GM23248 (cell line): Measurements from ENCODE around the gene PRKCA. TPM values are rescaled to one million over a fixed set of nuclear protein-coding genes. Genes with fewer than 3 reads are reported as not detected.

Experiments
- DNase-seq: peaks from one replicate; pipeline ENCODE4 v3.0.0-alpha.2; 2015
- H2AFZ ChIP-seq: fragments of 200-600 bp; sonication (generic); 2 replicates; pipeline ENCODE4 v1.6.1; 2016; ENCODE audit warnings: antibody characterized with exemption
- H3F3A ChIP-seq: fragments of 200-600 bp; sonication (generic); 2 replicates; pipeline ENCODE4 v1.6.1; 2016; ENCODE audit warnings: mild to moderate bottlenecking, antibody characterized with exemption, mixed run types; ENCODE audit not compliant: insufficient read depth
- H3K27ac ChIP-seq: fragments of 200-600 bp; sonication (generic); 2 replicates; pipeline ENCODE4 v1.5.1; 2016; ENCODE audit warnings: mild to moderate bottlenecking
- H3K27me3 ChIP-seq: fragments of 200-600 bp; sonication (generic); replicated peaks from 2 replicates; pipeline ENCODE4 v1.6.1; 2016; ENCODE audit warnings: mild to moderate bottlenecking; ENCODE audit not compliant: insufficient read depth
- H3K36me3 ChIP-seq: fragments of 200-600 bp; sonication (generic); 2 replicates; pipeline ENCODE4 v1.6.1; 2016; ENCODE audit warnings: low read depth, mild to moderate bottlenecking
- H3K4me1 ChIP-seq: fragments of 200-600 bp; sonication (generic); 2 replicates; pipeline ENCODE4 v1.6.1; 2016; ENCODE audit warnings: mild to moderate bottlenecking; ENCODE audit not compliant: insufficient read depth
- H3K4me2 ChIP-seq: fragments of 200-600 bp; sonication (generic); one replicate; pipeline ENCODE4 v1.6.1; 2016; ENCODE audit warnings: mild to moderate bottlenecking; ENCODE audit not compliant: unreplicated experiment
- H3K4me3 ChIP-seq: fragments of 200-600 bp; sonication (generic); 2 replicates; pipeline ENCODE4 v1.5.1; 2016; ENCODE audit warnings: mild to moderate bottlenecking
- H3K79me2 ChIP-seq: fragments of 200-600 bp; sonication (generic); 2 replicates; pipeline ENCODE4 v1.6.1; 2016; ENCODE audit warnings: mild to moderate bottlenecking; ENCODE audit not compliant: insufficient read depth
- H3K9ac ChIP-seq: fragments of 200-600 bp; sonication (generic); 2 replicates; pipeline ENCODE4 v1.6.1; 2016; ENCODE audit warnings: mild to moderate bottlenecking
- H3K9me2 ChIP-seq: fragments of 200-600 bp; sonication (generic); 2 replicates; pipeline ENCODE4 v1.6.1; 2016; ENCODE audit warnings: mixed run types, mild to moderate bottlenecking, moderate library complexity; ENCODE audit not compliant: insufficient read depth
- H3K9me3 ChIP-seq: fragments of 200-600 bp; sonication (generic); one replicate; pipeline ENCODE4 v1.6.1; 2017; ENCODE audit warnings: low read depth
- H4K20me1 ChIP-seq: fragments of 200-600 bp; sonication (generic); 2 replicates; pipeline ENCODE4 v1.6.0; 2016; ENCODE audit not compliant: insufficient read depth
- EZH2 ChIP-seq: fragments of 200-600 bp; sonication (generic); IDR thresholded peaks from 2 replicates; pipeline ENCODE4 v1.6.1; 2018; ENCODE audit warnings: antibody characterized with exemption, mild to moderate bottlenecking; ENCODE audit not compliant: insufficient read depth, poor library complexity, severe bottlenecking
- EZH2phosphoT487 ChIP-seq: fragments of 200-600 bp; sonication (generic); IDR thresholded peaks from 2 replicates; pipeline ENCODE4 v1.6.1; 2018; ENCODE audit warnings: antibody characterized with exemption, moderate library complexity, mild to moderate bottlenecking, low read depth; ENCODE audit not compliant: insufficient read depth
- WGBS, 2 experiments: methylation state at CpG; one replicate each; pipeline ENCODE4 v1.1.6; 2015 to 2017; ENCODE audit warnings: low lambda C conversion rate in 2 of 2, low coverage in 1 of 2; ENCODE audit errors: missing lambda C conversion rate in 2 of 2; 5-methylcytosine and 5-hydroxymethylcytosine counted together
- in situ Hi-C: fragments of 300-500 bp; cut with MboI; formaldehyde crosslinking; loops from 2 replicates; pipeline ENCODE4 v1.15.0; 2020
- polyA plus RNA-seq: library from polyadenylated mRNA; unstranded; fragments of >200 nt; fragmentation: Nextera tagmentation; extraction: Ambion mirVana; gene quantifications from 2 replicates; pipeline ENCODE4 v1.2.1, GENCODE V29; 2016
- total RNA-seq: library from RNA; depleted of rRNA; stranded (reverse); fragments of >200 nt; shearing (Covaris generic); gene quantifications from 2 replicates; pipeline ENCODE4 v1.2.3, GENCODE V29; 2014

PRKCA gene
- total and polyA plus RNA-seq, 2 experiments from 2014 or later, result 17.3 to 28.5 TPM

DNA sequence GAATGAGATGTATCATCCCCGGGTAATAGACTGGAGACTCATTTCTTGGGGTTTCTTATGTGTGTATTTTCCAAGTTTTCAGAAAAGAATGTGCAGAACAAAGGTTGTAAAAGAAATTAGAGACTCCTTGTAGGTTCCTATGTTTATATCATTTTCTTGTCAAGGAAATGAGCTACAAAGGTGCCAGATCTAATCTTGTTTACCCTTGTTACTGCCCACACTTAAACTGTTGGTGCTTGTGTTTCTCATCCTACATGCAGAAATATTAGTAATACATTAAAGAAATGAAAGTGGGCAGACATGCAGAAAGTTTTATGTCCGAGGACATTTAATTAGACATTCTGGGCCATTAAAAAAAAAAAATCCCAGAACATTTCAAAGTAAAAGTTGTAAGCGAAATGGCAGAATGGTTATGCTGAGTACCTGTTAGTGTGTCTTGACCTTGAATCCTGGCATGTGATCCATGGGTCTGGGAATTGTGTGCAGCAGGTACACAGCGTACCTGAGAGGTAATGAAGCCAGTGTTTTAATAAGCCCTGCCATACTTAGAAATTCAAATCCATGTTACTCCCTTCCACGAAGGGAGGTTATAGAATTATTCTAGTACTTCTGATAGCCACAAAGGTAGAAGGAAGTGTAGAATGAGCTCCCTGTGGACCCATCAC, 469.9 kb downstream of the PRKCA start:
- no peak overlapping the region for H3K4me3 ChIP-seq
- no peaks in the 10 kb centered on the region for H3K4me1 ChIP-seq
- H3K27ac ChIP-seq, result no peak overlapping the region
- no peaks in the 10 kb centered on the region for H3F3A ChIP-seq
- H2AFZ ChIP-seq, result no peak overlapping the region
- H3K4me2 ChIP-seq, result no peak overlapping the region
- TF ChIP-seq EZH2phosphoT487 (no peak), EZH2 (no peak)
- no peaks in the 10 kb centered on the region for H3K9me3 ChIP-seq
- no peaks in the 10 kb centered on the region for H3K9me2 ChIP-seq
- in situ Hi-C loops, result no loop called here
- H3K9ac ChIP-seq, result no peak overlapping the region
- H3K36me3 ChIP-seq, result peaks cover 4% of the 10 kb centered on the region
- no peaks in the 10 kb centered on the region for H4K20me1 ChIP-seq
- H3K79me2 ChIP-seq, result no peaks in the 10 kb centered on the region
- DNase-seq, result no peak
- H3K27me3 ChIP-seq, result no peaks in the 10 kb centered on the region
- 76 to 77% methylated on average over 5 of the region's 5 CpGs for WGBS, 2 experiments

DNA sequence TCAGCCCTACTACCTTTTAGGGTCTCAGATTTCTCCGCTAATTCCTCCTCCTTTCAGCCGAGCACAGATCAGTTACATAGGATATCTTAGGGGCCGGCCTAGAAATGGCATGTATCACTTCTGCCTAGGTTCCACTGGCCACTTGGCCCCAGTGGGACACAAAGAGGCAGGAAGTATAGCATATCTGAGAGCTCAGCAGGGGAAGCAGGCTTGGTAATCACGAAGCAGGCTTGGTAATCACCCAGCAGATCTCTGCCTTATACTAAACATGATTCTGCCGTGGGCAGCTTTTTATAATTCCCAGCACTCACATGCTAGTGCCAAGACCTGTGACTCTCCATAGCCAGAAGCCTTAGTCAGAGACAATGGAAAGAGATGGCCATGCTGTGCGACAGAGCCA, 472.9 kb downstream of the PRKCA start:
- in situ Hi-C loops, result no loop called here
- Histone ChIP-seq H2AFZ (no peak overlapping the region), H3K27me3 (no peaks in the 10 kb centered on the region), H3F3A (no peaks in the 10 kb centered on the region), H3K4me2 (no peak overlapping the region), H3K36me3 (peaks cover 4% of the 10 kb centered on the region), H3K9ac (no peak overlapping the region), H4K20me1 (no peaks in the 10 kb centered on the region), H3K4me1 (no peaks in the 10 kb centered on the region), H3K4me3 (no peak overlapping the region), H3K9me2 (no peaks in the 10 kb centered on the region), H3K27ac (no peak overlapping the region), H3K9me3 (no peaks in the 10 kb centered on the region), H3K79me2 (no peaks in the 10 kb centered on the region)
- 87 to 90% methylated on average over 6 of the region's 6 CpGs for WGBS, 2 experiments
- no peak for DNase-seq
- TF ChIP-seq EZH2phosphoT487, result no peak
- TF ChIP-seq EZH2, result no peak

DNA sequence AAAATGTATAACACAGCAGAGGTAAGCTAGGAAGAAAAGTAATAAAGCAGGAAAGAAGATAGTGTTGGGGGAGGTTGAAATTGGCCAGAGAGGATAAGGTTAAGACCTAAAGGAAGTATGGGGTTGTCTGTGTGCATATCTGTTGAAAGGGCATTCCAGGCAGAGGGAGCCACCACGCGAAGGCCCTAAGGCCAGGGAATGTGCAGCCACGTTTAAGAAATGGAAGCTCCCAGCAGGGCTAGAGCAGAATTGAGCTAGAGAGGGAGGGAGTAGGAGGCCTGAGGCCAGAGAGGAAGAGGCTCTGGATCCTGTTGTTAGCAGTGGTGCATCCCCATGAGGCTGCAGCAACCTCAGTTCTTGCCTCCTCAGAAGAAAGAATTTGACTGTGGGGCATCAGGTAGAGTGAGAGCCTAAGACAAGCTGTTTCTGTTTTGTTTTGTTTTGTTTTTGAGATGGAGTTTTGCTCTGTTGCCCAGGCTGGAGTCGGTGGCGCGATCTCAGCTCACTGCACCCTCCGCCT, 473.5 kb downstream of the PRKCA start:
- H3K27me3 ChIP-seq, result no peaks in the 10 kb centered on the region
- no peak for TF ChIP-seq EZH2
- no peak for TF ChIP-seq EZH2phosphoT487
- no peaks in the 10 kb centered on the region for H3K79me2 ChIP-seq
- 77 to 80% methylated on average over 7 of the region's 7 CpGs for WGBS, 2 experiments
- H3K36me3 ChIP-seq, result peaks cover 4% of the 10 kb centered on the region
- H3K9me2 ChIP-seq, result no peaks in the 10 kb centered on the region
- in situ Hi-C loops, result no loop called here
- H4K20me1 ChIP-seq, result no peaks in the 10 kb centered on the region
- no peaks in the 10 kb centered on the region for H3F3A ChIP-seq
- no peak overlapping the region for H2AFZ ChIP-seq
- no peaks in the 10 kb centered on the region for H3K4me1 ChIP-seq
- no peak for DNase-seq
- H3K9me3 ChIP-seq, result no peaks in the 10 kb centered on the region
- no peak overlapping the region for H3K4me3 ChIP-seq
- H3K27ac ChIP-seq, result no peak overlapping the region
- no peak overlapping the region for H3K9ac ChIP-seq
- no peak overlapping the region for H3K4me2 ChIP-seq

DNA sequence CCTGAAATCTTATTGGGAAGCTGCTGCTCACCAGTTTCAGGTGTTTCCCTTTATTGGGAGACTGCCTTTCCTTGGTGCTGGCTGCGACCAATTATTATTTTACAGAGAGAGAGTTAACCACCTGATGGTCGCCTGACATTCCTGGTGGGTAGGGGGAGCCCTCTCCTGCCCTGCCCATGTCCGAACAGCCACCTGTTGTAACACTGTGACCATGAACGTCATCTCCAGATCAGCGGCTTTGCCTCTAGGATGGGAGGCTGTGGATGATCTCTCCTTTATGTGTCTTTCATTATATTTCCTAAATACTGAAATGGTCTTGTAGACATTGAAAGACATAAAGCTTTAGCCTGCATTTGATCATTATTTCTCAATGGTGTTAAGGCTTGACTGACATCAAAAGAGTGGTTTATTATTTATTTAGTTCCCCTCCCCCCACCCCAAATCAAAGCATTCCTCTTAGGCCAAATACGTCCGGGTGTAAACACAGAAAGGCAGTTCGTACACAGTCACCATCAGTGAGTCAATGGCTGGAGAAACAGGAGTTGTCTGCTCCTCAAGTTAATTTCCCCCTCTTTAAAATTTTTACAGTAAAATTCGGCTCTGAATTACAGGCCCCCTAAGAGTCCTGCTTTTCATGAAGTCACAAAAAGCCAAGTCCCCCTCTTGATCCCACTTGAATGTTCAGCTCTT, 474.7 kb downstream of the PRKCA start:
- H4K20me1 ChIP-seq, result no peaks in the 10 kb centered on the region
- DNase-seq, result no peak
- H3K9me3 ChIP-seq, result no peaks in the 10 kb centered on the region
- in situ Hi-C loops, result no loop called here
- no peaks in the 10 kb centered on the region for H3K4me1 ChIP-seq
- H3F3A ChIP-seq, result no peaks in the 10 kb centered on the region
- no peak overlapping the region for H3K27ac ChIP-seq
- H3K79me2 ChIP-seq, result no peaks in the 10 kb centered on the region
- H3K4me3 ChIP-seq, result no peak overlapping the region
- no peaks in the 10 kb centered on the region for H3K9me2 ChIP-seq
- TF ChIP-seq EZH2, result no peak
- TF ChIP-seq EZH2phosphoT487, result no peak
- H3K27me3 ChIP-seq, result no peaks in the 10 kb centered on the region
- no peak overlapping the region for H2AFZ ChIP-seq
- 85 to 90% methylated on average over 9 of the region's 9 CpGs for WGBS, 2 experiments
- H3K4me2 ChIP-seq, result no peak overlapping the region
- H3K9ac ChIP-seq, result no peak overlapping the region
- H3K36me3 ChIP-seq, result peaks cover 4% of the 10 kb centered on the region; the same call in 1 of the 2 replicates
